ENCODE data around the gene PSMB3.

Gene PSMB3

GRCh38 chr17:38749223-38750043 lies 3.1 kb upstream of the PSMB3 start (continued):
- peak; percentile 69 for TF ChIP-seq YY2 (tag by site-specific recombination; IDR thresholded peaks at IDR 0.05)
- TF ChIP-seq ZNF335 (tag by site-specific recombination; conservative IDR thresholded peaks at IDR 0.05) = peak; percentile 72
- peak; percentile 55; the same call in 1 of the 2 replicates for TF ChIP-seq ZNF843 (tag by site-specific recombination; IDR thresholded peaks at IDR 0.05)
- no peak for TF ChIP-seq ZNF169 (tag by site-specific recombination; IDR thresholded peaks at IDR 0.05)
- peak; percentile 81; the same call in 1 of the 2 replicates for TF ChIP-seq KLF7 (tag by site-specific recombination; IDR thresholded peaks at IDR 0.05; ENCODE audit: borderline replicate concordance)
- peak; percentile 71 for TF ChIP-seq ZNF394 (tag by site-specific recombination; IDR thresholded peaks at IDR 0.05; ENCODE audit: borderline replicate concordance)
- TF ChIP-seq GLIS2 (tag by site-specific recombination; IDR thresholded peaks at IDR 0.05) = peak; percentile 72
- peak; percentile 80 for TF ChIP-seq ZNF366 (tag by site-specific recombination; conservative IDR thresholded peaks at IDR 0.05)
- TF ChIP-seq ZIC2 (tag by site-specific recombination; IDR thresholded peaks at IDR 0.05) = no peak
- TF ChIP-seq ZNF148 (tag by site-specific recombination; IDR thresholded peaks at IDR 0.05; ENCODE audit: borderline replicate concordance) = no peak
- TF ChIP-seq ZNF350 (tag by site-specific recombination; IDR thresholded peaks at IDR 0.05) = no peak
- peak; percentile 76 for TF ChIP-seq YY1 (tag by site-specific recombination; IDR thresholded peaks at IDR 0.05)
- peak; percentile 84 for TF ChIP-seq PATZ1 (tag by site-specific recombination; IDR thresholded peaks at IDR 0.05)
- no peak for TF ChIP-seq ZNF571 (tag by site-specific recombination; IDR thresholded peaks at IDR 0.05)
- peak; percentile 66 for TF ChIP-seq ZBTB11 (tag by site-specific recombination; conservative IDR thresholded peaks at IDR 0.05; ENCODE audit: low read depth)
- no peak for TF ChIP-seq ZNF404 (tag by site-specific recombination; IDR thresholded peaks at IDR 0.05)
- no peak for TF ChIP-seq ZSCAN23 (tag by site-specific recombination; IDR thresholded peaks at IDR 0.05)
- no peak for TF ChIP-seq ZNF530 (tag by site-specific recombination; IDR thresholded peaks at IDR 0.05; ENCODE audit: low read depth)
- TF ChIP-seq ZNF2 (tag by site-specific recombination; IDR thresholded peaks at IDR 0.05) = 0 out of 2 replicates have a peak, but pooled peaks have one; percentile 29
- no peak for TF ChIP-seq ZNF585B (tag by site-specific recombination; IDR thresholded peaks at IDR 0.05)
- no peak for TF ChIP-seq ZNF510 (tag by site-specific recombination; IDR thresholded peaks at IDR 0.05; ENCODE audit: insufficient replicate concordance)
- TF ChIP-seq ZBTB10 (tag by site-specific recombination; IDR thresholded peaks at IDR 0.05) = no peak
- TF ChIP-seq ZNF132 (tag by site-specific recombination; IDR thresholded peaks at IDR 0.05; ENCODE audit: borderline replicate concordance) = no peak
- peak; percentile 51 for TF ChIP-seq ZBTB8A (tag by site-specific recombination; IDR thresholded peaks at IDR 0.05)
- TF ChIP-seq IKZF3 (tag by site-specific recombination; IDR thresholded peaks at IDR 0.05) = peak; percentile 96
- 0 out of 2 replicates have a peak, but pooled peaks have one; percentile 42 for TF ChIP-seq GLI4 (tag by site-specific recombination; IDR thresholded peaks at IDR 0.05)
- TF ChIP-seq GFI1B (tag by site-specific recombination; IDR thresholded peaks at IDR 0.05) = no peak
- peak; percentile 52; the same call in 1 of the 2 replicates for TF ChIP-seq ZNF660 (tag by site-specific recombination; IDR thresholded peaks at IDR 0.05)
- no peak for TF ChIP-seq HOXA7 (CRISPR knock-in tag; IDR thresholded peaks at IDR 0.05; ENCODE audit: borderline replicate concordance)

Measured in HEK293 (cell line).